ENCODE data around the gene SNRPA. TPM values are rescaled to one million over a fixed set of nuclear protein-coding genes. Genes with fewer than 3 reads are reported as not detected.
A peak's percentile ranks its signal among the peaks of the same experiment; 100 is the strongest.

Gene SNRPA
- total RNA-seq, 1 donor from 2014 or later: 112 TPM

GRCh38 chr19:40718774-40719391 is 32.1 kb upstream of the SNRPA start:
- H3K27ac ChIP-seq: no peak overlapping the region
- Mint-ChIP-seq H3K36me3 (peaks cover 16% of the 10 kb centered on the region), H3K27me3 (ENCODE audit: insufficient read depth, low read depth) (peaks cover 11% of the 10 kb centered on the region), H3K9me3 (no peaks in the 10 kb centered on the region), H3K27ac (no peak overlapping the region), H3K4me3 (peak overlapping the region; percentile 92), H3K4me1 (peaks cover 39% of the 10 kb centered on the region)
- H3K9ac ChIP-seq: peak overlapping the region; percentile 44
- no peak for TF ChIP-seq EZH2 (IDR thresholded peaks at IDR 0.05)
- TF ChIP-seq EZH2phosphoT487 (IDR thresholded peaks at IDR 0.05): no peak
- TF ChIP-seq CTCF (IDR thresholded peaks at IDR 0.05): no peak
- peaks cover 23% of the 10 kb centered on the region for H3F3A ChIP-seq (ENCODE audit: low read depth)
- no peak overlapping the region for H2AFZ ChIP-seq (replicated peaks)
- no peaks in the 10 kb centered on the region for H3K27me3 ChIP-seq
- peaks cover 58% of the 10 kb centered on the region for H3K79me2 ChIP-seq (ENCODE audit: low read depth)
- H3K36me3 ChIP-seq: no peaks in the 10 kb centered on the region
- H3K9me3 ChIP-seq (ENCODE audit: low read depth): no peaks in the 10 kb centered on the region
- DNase-seq (ENCODE audit: low spot score): peak; percentile 46
- peaks cover 34% of the 10 kb centered on the region for H4K20me1 ChIP-seq (ENCODE audit: low read depth)
- peak overlapping the region; percentile 78 for H3K4me2 ChIP-seq
- H3K4me3 ChIP-seq: peak overlapping the region; percentile 65
- peaks cover 16% of the 10 kb centered on the region for H3K4me1 ChIP-seq

- H2AFZ ChIP-seq (replicated peaks): no peak overlapping the region
- peaks cover 53% of the 10 kb centered on the region for H3K79me2 ChIP-seq (ENCODE audit: low read depth)
These were observed 31.5 kb upstream of the SNRPA start for GRCh38 chr19:40719414-40719894.

GRCh38 chr19:40721140-40721486 is 29.9 kb upstream of the SNRPA start:
- Histone ChIP-seq H3K79me2 (ENCODE audit: low read depth) (peaks cover 43% of the 10 kb centered on the region), H3F3A (ENCODE audit: low read depth) (peaks cover 13% of the 10 kb centered on the region), H3K9me3 (ENCODE audit: low read depth) (no peaks in the 10 kb centered on the region), H3K4me3 (no peak overlapping the region), H2AFZ (replicated peaks) (no peak overlapping the region), H3K9ac (no peak overlapping the region), H4K20me1 (ENCODE audit: low read depth) (peaks cover 34% of the 10 kb centered on the region), H3K36me3 (no peaks in the 10 kb centered on the region), H3K4me2 (no peak overlapping the region), H3K27me3 (no peaks in the 10 kb centered on the region), H3K4me1 (peaks cover 16% of the 10 kb centered on the region), H3K27ac (no peak overlapping the region)
- no peak for TF ChIP-seq EZH2 (IDR thresholded peaks at IDR 0.05)
- TF ChIP-seq EZH2phosphoT487 (IDR thresholded peaks at IDR 0.05): no peak
- no peak for TF ChIP-seq CTCF (IDR thresholded peaks at IDR 0.05)
- no peak overlapping the region for H3K27ac Mint-ChIP-seq
- peak overlapping the region; percentile 6 for H3K4me3 Mint-ChIP-seq
- H3K9me3 Mint-ChIP-seq: no peaks in the 10 kb centered on the region
- H3K27me3 Mint-ChIP-seq (ENCODE audit: insufficient read depth, low read depth): peaks cover 6% of the 10 kb centered on the region
- peaks cover 24% of the 10 kb centered on the region for H3K4me1 Mint-ChIP-seq
- DNase-seq (ENCODE audit: low spot score): no peak
- H3K36me3 Mint-ChIP-seq: peaks cover 26% of the 10 kb centered on the region

More at GRCh38 chr19:40719414-40719894, 31.5 kb upstream of the SNRPA start:
- Histone ChIP-seq H3K4me3 (peak overlapping the region; percentile 65), H3K36me3 (no peaks in the 10 kb centered on the region), H3K27me3 (no peaks in the 10 kb centered on the region), H3K9me3 (ENCODE audit: low read depth) (no peaks in the 10 kb centered on the region), H3K4me2 (peak overlapping the region; percentile 78), H3K9ac (no peak overlapping the region), H3F3A (ENCODE audit: low read depth) (peaks cover 23% of the 10 kb centered on the region), H4K20me1 (ENCODE audit: low read depth) (peaks cover 34% of the 10 kb centered on the region), H3K27ac (no peak overlapping the region), H3K4me1 (peaks cover 16% of the 10 kb centered on the region)
- Mint-ChIP-seq H3K36me3 (peaks cover 20% of the 10 kb centered on the region), H3K27ac (no peak overlapping the region), H3K4me1 (peaks cover 37% of the 10 kb centered on the region), H3K27me3 (ENCODE audit: insufficient read depth, low read depth) (peaks cover 11% of the 10 kb centered on the region), H3K4me3 (peak overlapping the region; percentile 72), H3K9me3 (no peaks in the 10 kb centered on the region)
- no peak for TF ChIP-seq EZH2phosphoT487 (IDR thresholded peaks at IDR 0.05)
- no peak for TF ChIP-seq CTCF (IDR thresholded peaks at IDR 0.05)
- no peak for TF ChIP-seq EZH2 (IDR thresholded peaks at IDR 0.05)
- DNase-seq (ENCODE audit: low spot score): no peak
